ENCODE data around the gene VWA2.

VWA2 gene

GRCh38 chr10:114276066-114276465 is 37.0 kb downstream of the VWA2 start:
- no peak for TF ChIP-seq CTCF (IDR thresholded peaks at IDR 0.05; ENCODE audit: control extremely low read depth, extremely low read depth, low read depth, missing control alignments)
- ChIA-PET CTCF (no interaction called here), POLR2A (no interaction called here)
- no peak for DNase-seq (ENCODE audit: extremely low spot score)

DNA sequence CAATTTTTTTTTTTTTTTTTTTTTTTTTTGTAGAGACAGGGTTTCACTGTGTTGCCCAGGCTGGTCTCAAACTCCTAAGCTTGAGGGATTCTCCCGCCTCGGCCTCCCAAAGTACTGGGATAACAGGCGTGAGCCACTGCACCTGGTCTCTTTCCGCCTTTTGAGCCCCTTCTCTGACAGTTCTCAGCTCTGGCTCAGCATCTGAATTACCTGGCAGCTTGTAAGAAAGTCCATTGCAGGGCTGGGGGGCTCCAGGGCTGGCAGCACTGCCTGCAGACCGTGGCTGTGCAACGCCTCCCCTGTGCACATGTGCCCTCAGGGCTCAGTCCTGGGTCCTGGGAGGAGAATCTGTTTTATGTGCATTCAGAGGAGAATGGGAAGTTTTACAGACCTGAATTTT is 37.6 kb downstream of the VWA2 start:
- TF ChIP-seq CTCF (IDR thresholded peaks at IDR 0.05; ENCODE audit: control extremely low read depth, extremely low read depth, low read depth, missing control alignments): no peak
- POLR2A ChIA-PET: no interaction called here
- CTCF ChIA-PET: no interaction called here

GRCh38 chr10:114278140-114278883 is 39.3 kb downstream of the VWA2 start:
- ChIA-PET CTCF (interaction anchor here (1.4 kb wide), 1 partner anchor 26 kb away, joined by 3 read pairs; no protein-coding TSS in a partner anchor), POLR2A (no interaction called here)
- DNase-seq (ENCODE audit: extremely low spot score): no peak
- no peak for TF ChIP-seq CTCF (IDR thresholded peaks at IDR 0.05; ENCODE audit: control extremely low read depth, extremely low read depth, low read depth, missing control alignments)

More for the DNA sequence above, 37.6 kb downstream of the VWA2 start:
- no peak for DNase-seq (ENCODE audit: extremely low spot score)

DNA sequence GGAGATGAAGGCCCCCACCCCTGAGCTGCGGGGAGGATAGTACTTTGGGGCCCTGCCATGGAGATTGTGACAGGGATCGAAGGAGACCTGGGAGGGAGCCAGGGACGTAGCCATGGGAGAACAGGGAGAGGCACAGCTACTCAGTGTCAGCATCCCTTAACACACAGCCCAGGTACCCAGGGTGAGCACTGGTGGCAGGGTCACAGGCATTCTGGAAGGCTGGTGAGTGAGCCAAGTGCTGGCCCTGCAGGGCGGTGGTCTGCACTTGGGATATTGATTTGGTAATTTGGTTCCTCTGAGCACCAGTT is 39.8 kb downstream of the VWA2 start:
- no peak for TF ChIP-seq CTCF (IDR thresholded peaks at IDR 0.05; ENCODE audit: control extremely low read depth, extremely low read depth, low read depth, missing control alignments)
- POLR2A ChIA-PET: no interaction called here
- no peak for DNase-seq (ENCODE audit: extremely low spot score)
- CTCF ChIA-PET: no interaction called here

- ChIA-PET POLR2A (no interaction called here), CTCF (no interaction called here)
Observed at GRCh38 chr10:114279289-114279688, 40.2 kb downstream of the VWA2 start.

DNA sequence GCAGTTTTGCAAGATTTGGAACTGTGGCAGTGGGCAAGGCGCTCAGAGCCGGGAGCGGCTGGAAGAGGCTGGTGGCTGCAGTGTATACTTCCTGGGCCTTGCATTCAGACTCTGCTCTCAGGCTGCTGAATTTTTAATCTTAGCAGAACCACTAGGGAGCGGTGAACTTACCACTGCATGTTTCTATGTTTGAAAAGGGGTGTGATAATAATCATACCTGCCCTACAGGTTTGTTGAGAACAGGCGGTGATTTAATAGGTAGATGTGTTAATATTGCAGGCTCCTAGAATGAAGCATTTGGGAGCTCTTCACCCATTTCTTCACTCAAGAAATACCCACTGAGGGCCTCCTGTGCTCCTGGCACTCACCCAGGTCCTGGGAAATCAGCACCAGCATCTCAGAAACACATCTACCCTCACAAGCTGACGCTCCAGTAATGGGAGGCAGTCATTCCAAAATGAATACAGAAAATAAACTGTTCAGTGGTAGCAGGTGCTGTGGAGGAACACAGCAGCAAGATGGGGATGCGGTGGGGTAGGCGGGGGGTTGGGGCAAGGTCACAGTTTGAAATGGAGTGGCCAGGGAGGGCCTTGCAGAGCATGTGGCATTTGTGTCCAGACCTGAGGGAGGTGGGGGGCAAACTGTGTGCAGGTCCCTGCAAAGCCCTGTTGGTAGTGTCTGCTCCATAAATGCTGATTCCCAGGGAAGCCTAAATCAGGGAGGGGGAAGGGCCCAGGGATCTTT is 41.0 kb downstream of the VWA2 start:
- no peak for TF ChIP-seq CTCF (IDR thresholded peaks at IDR 0.05; ENCODE audit: control extremely low read depth, extremely low read depth, low read depth, missing control alignments)
- ChIA-PET POLR2A (no interaction called here), CTCF (interaction anchor here (1.0 to 1.6 kb wide), 3 partner anchors 10 to 24 kb away, joined by 3 to 4 read pairs (median 4); no protein-coding TSS in a partner anchor)
- no peak for DNase-seq (ENCODE audit: extremely low spot score)

More at GRCh38 chr10:114279289-114279688, 40.2 kb downstream of the VWA2 start:
- TF ChIP-seq CTCF (IDR thresholded peaks at IDR 0.05; ENCODE audit: control extremely low read depth, extremely low read depth, low read depth, missing control alignments): no peak
- DNase-seq (ENCODE audit: extremely low spot score): no peak
